Endothelial cell of umbilical vein (primary cell): ENCODE measurements around the gene SORCS2. TPM values are rescaled to one million over a fixed set of nuclear protein-coding genes. Genes with fewer than 3 reads are reported as not detected.

ENCODE experiments used
- BruUV-seq: library from RNA; stranded (reverse); fragments of 400-500 nt; replicated peaks from 2 replicates; lab custom pipeline; 2021; lab: Mats Ljungman, UMichigan
- CTCF ChIA-PET: fragments of 300-600, 350-600 bp; sonication (Branson Sonifier 250); formaldehyde crosslinking; loops from one replicate; lab custom pipeline; 2021; ENCODE audit warnings: antibody characterized with exemption, inconsistent platforms; lab: Charles Lee
- POLR2A ChIA-PET: fragments of 300-600, 350-600 bp; sonication (Branson Sonifier 250); formaldehyde crosslinking; loops from one replicate; lab custom pipeline; 2021; ENCODE audit warnings: antibody characterized with exemption, inconsistent platforms; lab: Charles Lee
- DNase-seq: peaks from one replicate; pipeline ENCODE4 v3.0.0-alpha.2; 2011; ENCODE audit warnings: low read depth, low spot score
- FAIRE-seq: peaks from 2 replicates; lab custom pipeline; 2011; peaks lifted over from hg19 to GRCh38; lab: Jason Lieb, UNC
- H2AFZ ChIP-seq: 2 replicates; pipeline ENCODE4 v1.6.0; 2012; ENCODE audit warnings: low read depth, low read length, control low read depth, inconsistent platforms
- H3K27ac ChIP-seq: 2 replicates; pipeline ENCODE4 v1.5.1; 2011; ENCODE audit warnings: low read depth, mild to moderate bottlenecking, control low read depth, low read length, moderate library complexity; ENCODE audit not compliant: insufficient read depth
- H3K27me3 ChIP-seq, 2 experiments: 2 replicates each; pipeline versions ENCODE4 v1.6.0 to v1.6.1; 2011; ENCODE audit warnings: low read length in 2 of 2, mixed read lengths in 1 of 2; ENCODE audit not compliant: control insufficient read depth in 2 of 2, insufficient read depth in 2 of 2
- H3K36me3 ChIP-seq, 2 experiments: 2 replicates in 1 of 2; 3 replicates in 1 of 2; pipeline ENCODE4 v1.5.1; 2011; ENCODE audit warnings: low read length in 2 of 2, mild to moderate bottlenecking in 1 of 2, moderate library complexity in 1 of 2; ENCODE audit not compliant: control insufficient read depth in 2 of 2, insufficient read depth in 2 of 2; ENCODE audit errors: extremely low read depth in 1 of 2
- H3K4me1 ChIP-seq: 3 replicates; pipeline ENCODE4 v1.5.1; 2011; ENCODE audit warnings: mild to moderate bottlenecking, low read length; ENCODE audit not compliant: control insufficient read depth, insufficient read depth; ENCODE audit errors: extremely low read depth
- H3K4me2 ChIP-seq: 2 replicates; pipeline ENCODE4 v1.6.1; 2011; ENCODE audit warnings: low read length, control low read depth, mixed read lengths; ENCODE audit not compliant: insufficient read depth
- H3K4me3 ChIP-seq, 3 experiments: fragments of 200-600 bp in 1 of 3; sonication (generic), shearing (Covaris generic) in 1 of 3; replicated peaks in 1 of 3; 2 replicates each; pipeline ENCODE4 v1.5.1; 2011 to 2016; ENCODE audit warnings: control low read depth in 3 of 3, low read length in 3 of 3, mild to moderate bottlenecking in 2 of 3, inconsistent platforms in 1 of 3, low read depth in 1 of 3, moderate library complexity in 1 of 3; ENCODE audit not compliant: insufficient read depth in 1 of 3
- H3K79me2 ChIP-seq: 2 replicates; pipeline ENCODE4 v1.6.0; 2012; ENCODE audit warnings: low read length, inconsistent platforms; ENCODE audit not compliant: control insufficient read depth, insufficient read depth
- H3K9ac ChIP-seq: replicated peaks from 2 replicates; pipeline ENCODE3; 2011; ENCODE audit warnings: low read length, control low read depth; ENCODE audit not compliant: insufficient read depth; ENCODE audit errors: extremely low read depth
- H3K9me1 ChIP-seq: replicated peaks from 3 replicates; pipeline ENCODE4 v1.6.0; 2011; ENCODE audit warnings: mild to moderate bottlenecking, low read length; ENCODE audit not compliant: control insufficient read depth, insufficient read depth; ENCODE audit errors: extremely low read depth
- H3K9me3 ChIP-seq: replicated peaks from 2 replicates; pipeline ENCODE4 v1.5.1; 2012; ENCODE audit warnings: low read length, inconsistent platforms; ENCODE audit not compliant: control insufficient read depth, insufficient read depth
- H4K20me1 ChIP-seq: replicated peaks from 2 replicates; pipeline ENCODE3; 2011; ENCODE audit warnings: mild to moderate bottlenecking, low read length; ENCODE audit not compliant: control insufficient read depth, insufficient read depth; ENCODE audit errors: extremely low read depth
- CTCF ChIP-seq, 2 donors: IDR thresholded peaks; 1 replicate in 1 of 2; 2 replicates in 1 of 2; pipeline ENCODE4 v1.5.1; 2011; ENCODE audit warnings: low read length in 2 of 2, mild to moderate bottlenecking in 2 of 2, moderate library complexity in 2 of 2, control low read depth in 1 of 2, inconsistent platforms in 1 of 2, low read depth in 1 of 2; ENCODE audit not compliant: insufficient read depth in 1 of 2; ENCODE audit errors: extremely low read depth in 1 of 2
- EZH2 ChIP-seq: IDR thresholded peaks from 2 replicates; pipeline ENCODE4 v1.6.1; 2012; ENCODE audit warnings: borderline replicate concordance, low read depth, mild to moderate bottlenecking, moderate library complexity, low read length, inconsistent platforms; ENCODE audit not compliant: severe bottlenecking
- FOS ChIP-seq: IDR thresholded peaks from 2 replicates; pipeline ENCODE4 v1.6.1; 2011; ENCODE audit warnings: mild to moderate bottlenecking, low read length, moderate library complexity, borderline replicate concordance; ENCODE audit not compliant: insufficient read depth
- GATA2 ChIP-seq: IDR thresholded peaks from 2 replicates; pipeline ENCODE4 v1.7.0; 2011; ENCODE audit warnings: low read depth, mild to moderate bottlenecking, moderate library complexity, mixed read lengths, low read length; ENCODE audit not compliant: insufficient read length, insufficient read depth
- JUN ChIP-seq: IDR thresholded peaks from 2 replicates; pipeline ENCODE4 v1.6.1; 2011; ENCODE audit warnings: borderline replicate concordance, low read depth; ENCODE audit not compliant: insufficient read length, insufficient read depth
- MYC ChIP-seq: IDR thresholded peaks from one replicate; pipeline ENCODE4 v1.6.1; 2011; ENCODE audit warnings: mild to moderate bottlenecking, low read depth, low read length
- POLR2A ChIP-seq: IDR thresholded peaks from 2 replicates; pipeline ENCODE4 v1.6.1; 2012; ENCODE audit warnings: low read depth, mild to moderate bottlenecking, control low read depth, low read length
- POLR2AphosphoS5 ChIP-seq: IDR thresholded peaks from 2 replicates; pipeline ENCODE4 v1.6.1; 2012; ENCODE audit warnings: low read depth, mild to moderate bottlenecking, control low read depth, low read length, moderate library complexity; ENCODE audit not compliant: insufficient read depth
- dilution Hi-C: fragments of 300-500 bp; cut with MboI; formaldehyde crosslinking; loops from one replicate; pipeline ENCODE4 v1.15.0; 2019; ENCODE audit warnings: low sequenced_read_pairs; ENCODE audit not compliant: extremely low pct_ligation_motif_present
- intact Hi-C: fragments of 100-400 bp; cut with micrococcal nuclease; formaldehyde crosslinking; loops from one replicate; pipeline ENCODE4 v1.10.0; 2022
- polyA plus RNA-seq, 4 experiments: library from polyadenylated mRNA; depleted of rRNA in 3 of 4; stranded (reverse) in 3 of 4; unstranded in 1 of 4; fragments of >200 nt; gene quantifications; 2 replicates each; pipeline versions ENCODE4 v1.2.1 to v1.2.3, GENCODE V29; 2011 to 2012; ENCODE audit warnings: missing spikeins in 1 of 4
- total RNA-seq: library from RNA; stranded (reverse); gene quantifications from 2 replicates; pipeline ENCODE4 v1.2.3, GENCODE V29; 2021
- TF ChIP-seq, protein P1 (sequence below): IDR thresholded peaks from 2 replicates; pipeline ENCODE4 v1.6.1; 2011; ENCODE audit not compliant: insufficient read depth, insufficient read length

Gene SORCS2
- total and polyA plus RNA-seq, 2 donors (not counting 3 experiments of a cell fraction or from before 2014, with no cell fraction given), result not detected

DNA sequence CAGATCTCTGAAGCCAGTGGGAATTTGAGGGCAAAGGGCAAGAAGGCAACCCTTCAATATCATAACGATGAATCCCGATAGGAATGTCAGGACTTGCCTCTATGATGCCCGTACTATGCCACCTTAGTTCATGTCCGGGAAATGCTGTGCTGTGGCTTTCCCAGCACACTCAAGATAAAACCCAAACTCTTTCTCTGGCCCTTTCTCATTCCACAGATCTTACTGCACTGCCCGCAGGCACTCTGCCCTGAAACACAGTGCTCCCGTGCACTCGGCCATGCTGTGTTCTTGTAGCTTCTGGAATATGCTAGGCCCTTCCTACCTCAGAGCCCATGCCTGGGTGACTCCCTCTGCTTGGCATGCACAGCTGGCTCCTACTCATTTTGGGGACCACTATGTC is 26.3 kb downstream of the SORCS2 start:
- no peak overlapping the region for H3K4me2 ChIP-seq
- no peaks in the 10 kb centered on the region for H3K36me3 ChIP-seq
- no peaks in the 10 kb centered on the region for H3K9me1 ChIP-seq
- no peaks in the 10 kb centered on the region for H3K4me1 ChIP-seq
- H2AFZ ChIP-seq, result no peak overlapping the region
- intact Hi-C loops (no loop called here), dilution Hi-C loops (no loop called here)
- no peaks in the 10 kb centered on the region for H3K79me2 ChIP-seq
- TF ChIP-seq CTCF (IDR thresholded peaks at IDR 0.05; ENCODE audit: extremely low read depth in 1 of 2, insufficient read depth in 1 of 2, low read depth in 1 of 2, low read length in 2 of 2) (no peak), GATA2 (no peak), JUN (no peak), FOS (no peak), MYC (no peak), POLR2A (no peak), EZH2 (no peak), POLR2AphosphoS5 (no peak)
- TF ChIP-seq, protein P1, sequence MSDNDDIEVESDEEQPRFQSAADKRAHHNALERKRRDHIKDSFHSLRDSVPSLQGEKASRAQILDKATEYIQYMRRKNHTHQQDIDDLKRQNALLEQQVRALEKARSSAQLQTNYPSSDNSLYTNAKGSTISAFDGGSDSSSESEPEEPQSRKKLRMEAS, result no peak
- CTCF ChIA-PET, result no interaction called here
- H3K27me3 ChIP-seq, result no peaks in the 10 kb centered on the region
- no peak for DNase-seq
- H3K4me3 ChIP-seq, result no peak overlapping the region
- no peak overlapping the region for H3K27ac ChIP-seq
- H3K9me3 ChIP-seq, result no peaks in the 10 kb centered on the region
- no peak overlapping the region for H3K9ac ChIP-seq
- FAIRE-seq, result no peak
- no peaks in the 10 kb centered on the region for H4K20me1 ChIP-seq
- POLR2A ChIA-PET, result no interaction called here
- no TSS peak for BruUV-seq
